CD4-positive, alpha-beta T cell treated with Interleukin-21 for 1 hour (primary cell): ENCODE results near the gene CRTC1.
"Not testable (repeated sequence)": the region's sequence is repeated elsewhere in the genome, so short reads cannot be mapped to it uniquely, and the experiment has no call there.

ENCODE experiments used
- DNase-seq: peaks from one replicate; pipeline ENCODE4 v3.0.0-alpha.2; 2020

The CRTC1 gene

GRCh38 chr19:18815673-18816072 lies 132.2 kb downstream of the CRTC1 start:
- DNase-seq: no peak

- not testable (repeated sequence) for DNase-seq
Measured at GRCh38 chr19:18816645-18817044, 133.2 kb downstream of the CRTC1 start.

GRCh38 chr19:18817574-18817973 lies 134.1 kb downstream of the CRTC1 start:
- no peak for DNase-seq

- DNase-seq: no peak
Measured at GRCh38 chr19:18828786-18829185, 145.3 kb downstream of the CRTC1 start.

- DNase-seq: no peak
Measured at GRCh38 chr19:18830488-18830887, 147.0 kb downstream of the CRTC1 start.

- DNase-seq: peak; percentile 96
Measured at GRCh38 chr19:18831524-18832305, 148.2 kb downstream of the CRTC1 start, which contains the start of gene UPF1. UPF1 (plus strand) TSS chr19:18831959; CDS start chr19:18832210, 251 bp downstream.
